Activated CD4-positive, alpha-beta T cell treated with anti-CD3 and anti-CD28 coated beads, Interleukin-2, amount 50 U/mL, for 24 hours (primary cell): Measurements from ENCODE around the gene PLEKHO1.
"Not testable (repeated sequence)": the region's sequence is repeated elsewhere in the genome, so short reads cannot be mapped to it uniquely, and the experiment has no call there.

Source experiments
- DNase-seq, 2 donors: peaks; one replicate each; pipeline ENCODE4 v3.0.0-alpha.2; 2020; ENCODE audit warnings: low read depth in 1 of 2, low spot score in 1 of 2

Gene PLEKHO1

DNA sequence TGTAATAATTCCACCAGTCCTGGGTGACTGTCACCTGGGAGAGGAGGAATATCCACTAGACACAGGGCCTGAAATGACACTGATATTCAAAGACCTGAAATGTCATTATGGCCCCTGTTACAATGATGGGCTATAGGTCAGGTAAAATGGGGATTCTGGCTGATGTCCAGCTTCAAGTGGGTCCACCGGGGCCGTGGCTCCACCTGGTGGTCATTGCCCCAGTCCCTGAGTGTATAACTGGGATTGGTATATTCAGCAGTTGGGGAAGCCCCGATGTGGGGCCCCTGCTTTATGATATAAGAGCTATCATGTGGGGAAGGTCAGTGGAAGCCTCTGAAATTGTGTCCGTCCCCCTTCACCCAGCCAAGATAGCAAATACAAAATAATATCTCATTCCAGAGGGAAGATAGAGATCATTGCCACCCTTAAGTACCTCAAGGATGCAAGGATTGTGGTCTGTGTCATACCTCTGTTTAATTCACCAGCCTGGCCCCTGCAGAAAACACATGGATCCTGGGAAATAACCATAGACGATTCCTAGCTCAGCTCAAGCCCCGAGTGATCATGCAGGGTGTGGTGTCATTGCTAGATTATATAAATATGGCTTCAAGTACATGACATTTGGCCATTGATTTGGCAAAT, 19.4 kb downstream of the PLEKHO1 start:
- DNase-seq: no peak

DNA sequence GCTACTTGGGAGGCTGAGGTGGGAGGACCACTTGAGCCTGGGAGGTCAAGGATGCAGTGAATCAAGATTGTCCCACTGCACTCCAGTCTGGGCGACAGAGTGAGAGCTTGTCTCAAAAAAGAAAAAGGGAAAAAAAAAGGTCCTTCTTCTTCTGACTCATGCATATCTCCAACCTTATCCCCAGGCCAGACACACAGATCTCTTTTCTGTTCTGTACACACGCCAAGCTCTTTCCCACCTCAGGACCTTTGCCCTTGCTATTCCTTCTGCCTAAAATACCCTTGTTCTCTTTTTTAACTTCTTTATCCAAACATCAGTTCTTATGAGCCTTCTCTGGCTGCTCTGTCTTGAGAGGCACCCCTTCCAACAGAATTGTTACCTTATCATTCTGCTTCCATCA, 22.1 kb downstream of the PLEKHO1 start:
- no peak for DNase-seq

DNA sequence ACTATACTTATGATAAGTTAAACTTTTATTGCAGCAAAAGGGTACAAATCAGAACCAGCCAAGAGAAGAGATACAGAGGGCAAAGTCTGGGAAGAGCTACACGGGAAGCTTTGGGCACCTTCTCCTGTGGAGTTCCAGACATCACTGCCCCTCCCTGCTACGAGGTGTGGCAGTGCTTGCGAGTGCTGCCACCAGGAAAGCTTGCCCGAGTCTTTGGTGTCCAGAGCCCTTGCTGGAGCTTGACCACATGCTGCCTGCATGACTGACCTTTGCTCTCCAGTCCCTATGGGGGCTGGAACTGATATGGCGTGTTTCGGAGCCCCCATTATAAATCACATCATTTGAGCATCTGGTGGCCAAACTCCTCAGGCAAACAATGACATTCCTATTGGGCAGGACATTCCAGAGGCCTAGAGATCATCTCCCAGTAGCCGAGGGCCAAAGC, 23.4 kb downstream of the PLEKHO1 start:
- no peak for DNase-seq

DNA sequence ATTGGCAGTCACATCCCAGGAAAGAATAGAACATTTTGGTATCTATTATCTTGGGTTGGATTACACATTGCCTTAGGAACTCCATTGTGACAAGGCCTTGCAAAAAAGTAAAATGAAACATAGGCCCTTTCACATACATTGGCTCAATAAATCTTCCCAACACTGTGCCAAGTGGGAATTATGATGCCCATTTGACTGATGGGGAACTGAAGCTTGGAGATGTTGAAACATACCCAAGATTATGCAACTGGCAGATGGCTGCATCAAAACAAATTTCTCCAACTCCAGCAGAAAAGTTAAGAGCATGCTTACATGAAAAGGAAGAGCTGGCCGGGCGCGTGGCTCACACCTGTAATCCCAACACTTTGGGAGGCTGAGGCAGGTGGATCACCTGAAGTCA, 26.9 kb downstream of the PLEKHO1 start:
- DNase-seq: no peak

DNA sequence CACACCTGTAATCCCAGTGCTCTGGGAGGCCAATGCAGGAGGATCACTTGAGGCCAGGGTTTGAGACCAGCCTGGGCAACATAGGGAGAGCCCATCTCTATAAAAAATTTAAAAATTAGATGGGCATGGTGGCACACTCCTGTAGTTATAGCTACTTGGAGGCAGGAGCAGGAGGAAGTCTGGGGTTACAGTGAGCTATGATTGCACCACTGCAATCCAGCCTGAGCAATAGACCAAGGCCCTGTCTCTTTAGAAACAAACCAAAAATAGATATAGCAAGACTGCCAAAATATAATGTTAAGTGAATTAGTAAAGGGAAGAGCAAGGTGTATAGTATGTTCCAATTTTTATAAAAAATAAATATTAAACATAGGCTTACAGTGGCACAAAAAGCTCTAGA, 28.8 kb downstream of the PLEKHO1 start:
- DNase-seq: no peak

DNA sequence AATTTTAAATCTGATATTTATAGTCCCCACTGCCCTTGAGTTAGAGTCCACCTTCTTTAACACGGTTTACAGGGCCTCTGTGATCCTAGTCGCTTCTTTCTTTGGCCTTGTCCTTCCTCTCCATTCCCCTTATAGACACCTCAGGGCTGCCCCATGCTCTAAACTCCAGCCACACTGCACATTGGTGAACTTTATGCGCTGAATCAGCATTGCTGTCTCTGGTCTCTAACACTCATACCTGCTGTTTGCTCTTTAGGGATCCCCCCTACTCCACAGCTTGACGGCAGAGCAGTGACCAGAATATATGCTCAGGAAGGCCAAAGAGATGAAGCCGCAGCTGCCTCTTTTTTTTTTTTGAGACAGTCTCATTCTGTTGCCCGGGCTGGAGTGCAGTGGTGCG, 30.2 kb downstream of the PLEKHO1 start:
- DNase-seq: no peak

DNA sequence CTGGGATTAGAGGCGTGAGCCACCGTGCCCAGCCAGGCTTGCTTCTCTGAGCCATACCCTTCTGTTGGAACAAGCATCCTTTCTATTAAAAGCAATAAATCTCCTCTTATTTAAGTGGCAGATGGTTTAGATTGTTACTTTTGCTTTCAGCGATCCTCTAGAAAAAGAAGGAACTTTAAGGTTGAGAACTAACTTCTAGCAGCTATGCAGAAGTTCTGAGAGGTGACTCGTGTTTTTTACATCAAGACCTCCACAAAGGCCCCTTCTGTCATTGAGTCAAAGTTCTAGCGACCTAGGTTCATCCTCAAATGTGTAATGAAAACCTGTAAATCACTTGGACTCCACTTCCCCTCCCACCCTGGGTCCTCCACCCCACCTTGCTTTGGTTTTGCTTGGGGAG, 30.8 kb downstream of the PLEKHO1 start:
- no peak for DNase-seq

DNA sequence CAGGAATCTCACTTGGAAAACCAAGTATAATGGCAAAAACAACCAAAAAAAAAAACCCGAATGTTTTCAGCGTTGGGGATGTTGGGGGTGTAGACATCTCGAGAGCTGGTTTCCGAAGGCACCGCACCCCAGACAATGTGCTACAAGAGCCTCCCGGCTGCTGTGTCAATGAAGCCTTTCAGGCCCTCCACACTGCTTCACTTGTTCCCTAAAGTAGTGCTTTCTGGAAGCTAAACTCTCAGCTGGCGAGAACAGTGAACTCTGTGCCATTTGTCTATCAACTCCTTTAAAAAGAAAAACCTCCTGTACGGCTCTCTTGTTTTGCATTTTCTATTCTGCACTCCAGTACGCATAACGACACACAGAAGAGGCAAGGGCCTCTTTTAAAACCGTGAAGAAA, 32.5 kb downstream of the PLEKHO1 start:
- no peak for DNase-seq

DNA sequence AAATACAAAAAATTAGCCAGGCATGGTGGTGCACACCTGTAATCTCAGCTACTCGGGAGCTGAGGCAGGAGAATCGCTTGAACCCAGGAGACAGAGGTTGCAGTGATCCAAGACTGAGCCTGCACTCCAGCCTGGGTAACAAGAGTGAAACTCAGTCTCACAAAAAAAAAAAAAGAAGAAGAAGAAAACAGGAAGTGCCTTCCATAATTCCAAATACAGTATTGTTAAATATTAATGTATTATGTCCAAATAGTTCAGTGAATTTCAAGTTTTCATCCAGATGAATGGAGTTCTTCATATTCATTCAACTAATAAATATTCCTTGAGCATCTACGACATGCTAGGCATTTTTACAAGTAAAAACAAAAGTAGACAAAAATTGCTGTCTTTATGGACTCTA, 33.3 kb downstream of the PLEKHO1 start:
- no peak for DNase-seq

DNA sequence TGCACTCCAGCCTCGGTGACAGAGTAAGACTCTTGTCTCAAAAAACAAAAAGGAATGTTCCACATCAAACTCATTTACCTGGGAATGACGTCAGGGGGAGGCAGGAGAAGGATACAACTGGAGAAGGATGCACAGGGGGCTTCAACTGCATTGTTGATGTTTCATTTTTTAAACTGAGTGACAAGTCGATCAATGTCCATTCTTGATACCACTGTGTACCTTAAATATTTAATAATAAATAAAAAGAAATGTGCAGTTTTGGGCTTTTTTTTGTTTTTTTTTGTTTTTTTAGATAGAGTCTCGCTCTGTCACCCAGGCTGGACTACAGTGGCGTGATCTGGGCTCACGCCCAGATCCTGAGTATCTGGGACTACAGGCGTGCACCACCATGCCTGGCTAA, 35.8 kb downstream of the PLEKHO1 start:
- DNase-seq: no peak

DNA sequence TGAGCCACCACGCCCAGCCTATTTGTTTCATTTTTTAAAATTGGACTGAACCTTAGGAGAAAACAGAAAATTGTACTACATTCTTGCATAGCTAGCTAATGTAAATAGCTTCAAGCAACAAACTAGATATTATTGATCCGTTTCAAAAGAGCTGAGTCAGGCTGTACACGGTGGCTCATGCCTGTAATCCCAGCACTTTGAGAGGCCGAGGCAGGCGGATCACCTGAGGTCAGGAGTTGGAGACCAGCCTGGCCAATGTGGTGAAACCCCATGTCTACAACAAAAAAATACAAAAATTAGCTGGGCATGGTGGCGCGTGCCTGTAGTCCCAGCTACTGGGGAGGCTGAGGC, 36.7 kb downstream of the PLEKHO1 start:
- DNase-seq: not testable (repeated sequence)

DNA sequence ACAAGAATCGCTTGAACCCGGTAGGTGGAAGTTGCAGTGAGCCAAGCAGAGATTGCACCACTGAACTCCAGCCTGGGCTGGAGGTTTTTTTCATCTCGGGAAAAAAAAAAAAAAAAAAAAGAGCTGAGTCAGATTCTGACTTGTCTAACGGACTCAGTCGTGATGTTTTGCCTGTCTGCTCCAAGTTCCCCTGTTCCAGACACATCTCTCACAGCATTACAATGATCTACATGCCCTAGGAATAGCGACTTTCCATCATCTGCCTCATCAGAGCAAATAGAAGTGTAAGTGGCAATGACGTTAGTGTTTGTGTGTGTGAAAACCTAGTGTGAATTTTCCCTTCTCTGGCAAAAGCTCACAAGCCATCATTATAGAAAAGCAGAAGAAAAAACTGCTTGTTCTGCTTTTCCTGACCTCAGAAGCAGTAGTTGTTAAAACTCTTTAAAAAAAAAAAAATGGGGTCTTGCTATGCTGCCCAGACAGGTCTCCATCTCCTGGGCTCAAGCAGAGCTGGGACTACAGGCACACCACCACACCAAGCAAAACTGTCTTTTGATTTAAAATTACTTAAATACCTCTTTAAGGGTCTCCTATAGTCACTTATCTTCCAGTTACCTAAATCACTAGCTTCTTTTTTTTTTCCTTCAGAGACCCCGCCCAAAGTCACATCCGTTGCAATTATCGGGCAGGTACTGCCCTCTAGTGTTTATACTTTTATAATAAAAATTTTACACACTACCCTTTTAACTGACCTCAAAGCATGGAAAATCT, 37.3 kb downstream of the PLEKHO1 start:
- DNase-seq: peak in 1 of 2 donors; percentile 22

DNA sequence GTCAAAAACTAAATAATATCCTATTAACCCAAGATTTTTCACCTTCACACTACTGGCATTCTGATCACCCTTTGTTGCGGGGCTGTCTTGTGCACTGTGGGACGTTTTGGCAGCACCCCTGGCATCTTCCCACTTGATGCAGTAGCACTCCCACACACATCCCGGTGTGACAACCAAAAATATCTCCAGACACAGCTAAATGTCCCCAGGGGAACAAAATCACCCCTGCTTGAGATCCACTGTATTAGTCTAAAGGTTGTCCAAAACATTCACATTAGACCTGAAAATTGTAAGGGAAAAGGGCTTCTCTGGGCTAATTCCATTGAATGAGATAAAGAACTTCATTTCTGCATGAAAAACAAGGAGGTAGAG, 37.8 kb downstream of the PLEKHO1 start:
- DNase-seq: no peak

DNA sequence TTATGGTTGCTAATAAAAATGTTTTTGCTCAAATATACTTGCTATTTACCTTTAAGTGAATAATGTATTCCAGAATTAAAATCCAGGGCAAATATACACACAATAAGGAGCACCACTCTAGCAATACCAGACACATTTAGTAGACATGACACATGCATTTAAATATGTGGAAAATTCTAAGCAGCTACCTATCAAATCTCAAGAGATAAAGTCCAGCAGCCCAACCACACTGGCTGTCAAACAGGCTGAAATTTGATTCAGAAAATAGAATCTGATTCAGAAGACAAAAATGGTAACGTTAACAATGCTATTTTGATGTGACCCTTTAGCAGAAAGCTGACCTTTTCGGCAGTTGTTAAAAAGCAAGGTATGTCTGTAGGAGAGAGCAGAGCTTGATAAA, 42.3 kb downstream of the PLEKHO1 start:
- DNase-seq: no peak

DNA sequence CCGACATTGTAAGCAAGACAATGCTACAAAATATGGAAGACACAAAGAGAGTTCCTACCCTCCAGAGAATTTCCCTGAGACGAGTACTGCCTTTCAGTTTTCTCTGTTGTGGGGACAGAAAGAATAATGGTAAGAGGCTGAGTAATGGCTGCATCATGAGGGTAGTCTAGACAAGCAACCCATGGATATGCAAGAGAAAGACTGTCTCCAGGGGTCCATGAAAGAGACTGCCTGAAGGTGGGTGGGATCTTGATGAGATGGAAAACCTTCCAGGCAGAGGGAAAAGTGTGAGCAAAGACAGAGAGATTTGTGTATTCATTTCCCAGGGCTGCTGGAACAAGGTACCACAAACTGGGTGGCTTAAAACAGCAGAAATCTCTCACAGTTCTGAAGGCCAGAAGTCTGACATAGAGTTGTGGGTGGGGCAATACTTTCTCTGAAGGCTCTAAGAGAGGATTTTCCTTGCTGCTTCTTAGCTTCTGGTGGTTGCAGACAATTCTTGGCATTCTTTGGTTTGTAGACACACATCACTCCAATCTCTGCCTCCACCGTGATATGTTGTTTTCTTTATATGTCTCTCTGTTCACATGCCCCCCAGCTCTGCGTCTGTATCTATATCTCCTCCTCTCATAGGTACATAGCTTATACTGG, 44.8 kb downstream of the PLEKHO1 start:
- DNase-seq: no peak

DNA sequence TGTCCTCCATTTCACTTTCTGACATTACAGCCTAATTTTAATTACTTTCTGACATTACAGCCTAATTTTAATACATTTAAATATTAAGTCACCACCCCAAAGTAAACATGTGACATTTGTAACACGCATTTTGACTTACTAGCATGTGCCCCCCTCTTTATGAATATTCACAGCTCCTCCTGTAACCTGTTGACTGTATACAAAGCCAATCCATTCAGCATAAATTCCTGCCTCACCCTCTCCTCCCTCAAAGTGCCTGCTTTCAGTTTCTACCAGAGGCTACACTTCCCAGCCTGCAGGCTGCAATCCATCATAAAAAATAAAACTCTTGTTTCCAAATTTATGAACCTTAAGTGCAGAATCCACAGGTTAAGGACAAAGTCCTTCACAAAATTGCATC, 46.7 kb downstream of the PLEKHO1 start:
- no peak for DNase-seq

DNA sequence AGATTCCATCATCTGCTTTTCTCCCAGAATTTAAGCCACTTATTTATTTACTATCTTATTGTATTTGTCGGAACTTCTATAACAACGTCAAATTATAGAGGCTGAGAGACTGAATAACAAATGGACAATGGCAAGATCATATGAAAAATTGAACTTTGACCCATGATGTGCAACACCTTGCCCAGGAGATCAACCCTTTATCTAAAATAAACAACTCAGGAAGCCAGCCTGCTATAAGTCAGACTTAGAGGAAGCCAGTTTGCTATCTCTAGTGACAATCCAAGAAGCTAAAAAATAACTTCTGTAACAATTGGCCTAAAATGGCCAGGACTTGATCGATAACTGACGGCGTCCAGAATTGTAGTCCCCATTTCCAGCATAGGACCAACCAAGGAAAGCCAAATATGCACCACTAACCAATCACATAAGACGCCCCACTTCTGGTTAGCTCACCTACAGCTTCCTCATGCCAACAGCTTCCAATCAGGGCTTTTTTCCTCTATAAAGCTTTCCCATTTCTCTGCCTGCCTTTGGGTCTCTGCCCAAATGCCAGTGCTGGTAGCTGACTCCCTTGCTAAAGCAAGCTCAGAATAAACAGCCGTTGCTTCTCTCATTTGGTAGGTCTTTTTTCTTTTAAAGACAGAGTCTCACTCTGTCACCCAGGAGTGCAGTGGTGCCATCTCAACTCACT, 57.7 kb downstream of the PLEKHO1 start:
- DNase-seq: no peak

DNA sequence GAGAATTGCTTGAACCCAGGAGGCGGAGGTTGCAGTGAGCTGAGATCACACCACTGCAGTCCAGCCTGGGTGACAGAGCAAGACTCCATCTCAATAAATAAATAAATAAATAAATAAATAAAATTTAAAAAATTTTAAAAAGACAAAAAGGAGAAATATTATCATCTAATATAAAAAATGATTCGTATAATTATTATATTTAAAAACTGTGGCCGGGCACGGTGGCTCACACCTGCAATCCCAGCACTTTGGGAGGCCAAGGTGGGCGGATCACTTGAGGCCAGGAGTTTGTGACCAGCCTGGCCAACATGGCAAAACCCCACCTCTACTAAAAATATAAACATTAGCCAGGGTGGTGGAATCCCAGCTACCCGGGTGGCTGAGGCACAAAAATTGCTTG, 58.7 kb downstream of the PLEKHO1 start:
- not testable (repeated sequence) for DNase-seq
